Measurements from ENCODE around the gene P2RX6. TPM values are rescaled to one million over a fixed set of nuclear protein-coding genes. Genes with fewer than 3 reads are reported as not detected.
"Not testable (repeated sequence)": the region's sequence is repeated elsewhere in the genome, so short reads cannot be mapped to it uniquely, and the experiment has no call there.

P2RX6 gene
- total and polyA plus RNA-seq, 2 donors (not counting 3 experiments of a cell fraction or from before 2014, with no cell fraction given), result 0.06 TPM; not detected in 1

DNA sequence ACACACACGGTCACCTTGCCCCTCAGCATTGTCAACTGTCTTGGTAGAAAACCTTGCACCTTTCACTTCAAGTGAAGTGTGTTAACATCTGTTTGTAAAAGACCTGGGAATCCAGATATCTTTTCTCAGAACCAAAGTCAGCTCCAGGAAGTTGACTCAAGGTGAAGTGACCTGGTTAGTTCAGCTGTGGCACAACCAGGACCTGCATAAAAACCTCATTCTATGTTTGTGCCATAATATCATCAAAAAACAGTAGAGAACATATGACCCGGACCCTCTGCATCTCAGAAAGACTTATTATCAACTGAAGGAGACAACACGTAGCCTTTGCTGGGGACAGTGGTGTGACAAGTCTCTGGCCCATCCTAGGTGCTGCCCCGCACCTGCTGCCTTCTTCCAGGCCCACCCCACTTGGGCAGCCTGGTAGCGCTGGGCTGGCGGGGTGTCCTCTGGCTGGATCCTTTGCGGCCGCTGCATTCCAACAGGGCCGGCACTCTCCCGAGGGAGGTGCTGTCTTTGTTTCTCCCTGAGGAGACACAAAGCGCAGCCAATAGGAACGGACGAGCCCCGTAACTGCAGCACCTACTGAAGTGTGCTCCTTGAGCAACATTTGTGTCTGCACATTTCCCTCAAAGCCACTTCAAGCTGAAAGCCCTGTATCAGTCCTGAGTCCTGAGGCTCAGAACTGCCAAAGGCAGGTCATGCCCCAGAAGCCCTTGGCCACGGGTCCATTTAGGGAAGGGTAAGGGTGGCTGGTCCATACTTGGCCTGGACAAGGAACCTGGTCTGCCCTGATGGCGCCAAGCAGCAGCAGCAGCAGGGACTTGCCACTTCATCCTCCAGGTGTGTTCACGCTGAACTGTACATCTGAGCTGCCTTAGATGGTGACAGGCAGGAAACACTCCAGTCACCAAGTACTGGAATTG is 56.0 kb downstream of the P2RX6 start:
- H3K9me3 ChIP-seq (replicated peaks; ENCODE audit: control insufficient read depth, insufficient read depth, low read length), result no peaks in the 10 kb centered on the region
- POLR2A ChIA-PET, result no interaction called here
- BruUV-seq (replicated peaks), result no TSS peak
- H3K36me3 ChIP-seq (ENCODE audit: control insufficient read depth in 2 of 2, extremely low read depth in 1 of 2, insufficient read depth in 2 of 2, low read length in 2 of 2), result no peaks in the 10 kb centered on the region
- CTCF ChIA-PET, result interaction anchor here (1.2 to 1.3 kb wide), 2 partner anchors 24 to 31 kb away, joined by 3 read pairs; no protein-coding TSS in a partner anchor
- no peak overlapping the region for H3K27ac ChIP-seq (ENCODE audit: insufficient read depth, low read depth, low read length)
- intact Hi-C loops (cut with micrococcal nuclease), result no loop called here
- H3K9ac ChIP-seq (replicated peaks; ENCODE audit: extremely low read depth, insufficient read depth, low read length), result no peak overlapping the region
- FAIRE-seq, result no peak
- H3K4me3 ChIP-seq (replicated peaks in 1 of 3; ENCODE audit: insufficient read depth in 1 of 3, low read depth in 1 of 3, low read length in 3 of 3), result no peak overlapping the region
- no peak overlapping the region for H3K4me2 ChIP-seq (ENCODE audit: insufficient read depth, low read length)
- TF ChIP-seq MAX (IDR thresholded peaks at IDR 0.05; ENCODE audit: insufficient read depth, insufficient read length) (no peak), GATA2 (IDR thresholded peaks at IDR 0.05; ENCODE audit: insufficient read depth, insufficient read length, low read depth, low read length) (no peak), JUN (IDR thresholded peaks at IDR 0.05; ENCODE audit: borderline replicate concordance, insufficient read depth, insufficient read length, low read depth) (no peak), POLR2AphosphoS5 (IDR thresholded peaks at IDR 0.05; ENCODE audit: insufficient read depth, low read depth, low read length) (no peak), EZH2 (IDR thresholded peaks at IDR 0.05; ENCODE audit: borderline replicate concordance, low read depth, low read length, severe bottlenecking) (no peak), FOS (IDR thresholded peaks at IDR 0.05; ENCODE audit: borderline replicate concordance, insufficient read depth, low read length) (no peak), POLR2A (IDR thresholded peaks at IDR 0.05; ENCODE audit: low read depth, low read length) (no peak), MYC (IDR thresholded peaks at IDR 0.05; ENCODE audit: low read depth, low read length) (no peak)
- TF ChIP-seq, protein P1, sequence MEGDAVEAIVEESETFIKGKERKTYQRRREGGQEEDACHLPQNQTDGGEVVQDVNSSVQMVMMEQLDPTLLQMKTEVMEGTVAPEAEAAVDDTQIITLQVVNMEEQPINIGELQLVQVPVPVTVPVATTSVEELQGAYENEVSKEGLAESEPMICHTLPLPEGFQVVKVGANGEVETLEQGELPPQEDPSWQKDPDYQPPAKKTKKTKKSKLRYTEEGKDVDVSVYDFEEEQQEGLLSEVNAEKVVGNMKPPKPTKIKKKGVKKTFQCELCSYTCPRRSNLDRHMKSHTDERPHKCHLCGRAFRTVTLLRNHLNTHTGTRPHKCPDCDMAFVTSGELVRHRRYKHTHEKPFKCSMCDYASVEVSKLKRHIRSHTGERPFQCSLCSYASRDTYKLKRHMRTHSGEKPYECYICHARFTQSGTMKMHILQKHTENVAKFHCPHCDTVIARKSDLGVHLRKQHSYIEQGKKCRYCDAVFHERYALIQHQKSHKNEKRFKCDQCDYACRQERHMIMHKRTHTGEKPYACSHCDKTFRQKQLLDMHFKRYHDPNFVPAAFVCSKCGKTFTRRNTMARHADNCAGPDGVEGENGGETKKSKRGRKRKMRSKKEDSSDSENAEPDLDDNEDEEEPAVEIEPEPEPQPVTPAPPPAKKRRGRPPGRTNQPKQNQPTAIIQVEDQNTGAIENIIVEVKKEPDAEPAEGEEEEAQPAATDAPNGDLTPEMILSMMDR (IDR thresholded peaks at IDR 0.05; ENCODE audit: extremely low read depth in 1 of 2, insufficient read depth in 1 of 2, low read depth in 1 of 2, low read length in 2 of 2), result no peak
- H2AFZ ChIP-seq (ENCODE audit: low read depth, low read length), result no peak overlapping the region
- DNase-seq (ENCODE audit: low read depth, low spot score), result no peak
- peaks cover 2% of the 10 kb centered on the region for H4K20me1 ChIP-seq (replicated peaks; ENCODE audit: control insufficient read depth, extremely low read depth, insufficient read depth, low read length)
- no peaks in the 10 kb centered on the region for H3K9me1 ChIP-seq (replicated peaks; ENCODE audit: control insufficient read depth, extremely low read depth, insufficient read depth, low read length)
- H3K27me3 ChIP-seq (ENCODE audit: control insufficient read depth in 2 of 2, insufficient read depth in 2 of 2, low read length in 2 of 2), result no peaks in the 10 kb centered on the region
- dilution Hi-C loops (cut with MboI; ENCODE audit: extremely low pct_ligation_motif_present, low sequenced_read_pairs), result no loop called here
- H3K4me1 ChIP-seq (ENCODE audit: control insufficient read depth, extremely low read depth, insufficient read depth, low read length), result no peaks in the 10 kb centered on the region
- H3K79me2 ChIP-seq (ENCODE audit: control insufficient read depth, insufficient read depth, low read length), result no peaks in the 10 kb centered on the region

GRCh38 chr22:21071796-21072195 is 56.8 kb downstream of the P2RX6 start:
- H3K27me3 ChIP-seq (ENCODE audit: control insufficient read depth in 2 of 2, insufficient read depth in 2 of 2, low read length in 2 of 2); H3K27ac ChIP-seq (ENCODE audit: insufficient read depth, low read depth, low read length); BruUV-seq (replicated peaks); DNase-seq (ENCODE audit: low read depth, low spot score); FAIRE-seq; H4K20me1 ChIP-seq (replicated peaks; ENCODE audit: control insufficient read depth, extremely low read depth, insufficient read depth, low read length); H3K4me1 ChIP-seq (ENCODE audit: control insufficient read depth, extremely low read depth, insufficient read depth, low read length); H3K9ac ChIP-seq (replicated peaks; ENCODE audit: extremely low read depth, insufficient read depth, low read length); H3K4me2 ChIP-seq (ENCODE audit: insufficient read depth, low read length); H3K79me2 ChIP-seq (ENCODE audit: control insufficient read depth, insufficient read depth, low read length); intact Hi-C loops (cut with micrococcal nuclease); H3K9me1 ChIP-seq (replicated peaks; ENCODE audit: control insufficient read depth, extremely low read depth, insufficient read depth, low read length); H2AFZ ChIP-seq (ENCODE audit: low read depth, low read length); H3K4me3 ChIP-seq (replicated peaks in 1 of 3; ENCODE audit: insufficient read depth in 1 of 3, low read depth in 1 of 3, low read length in 3 of 3); H3K9me3 ChIP-seq (replicated peaks; ENCODE audit: control insufficient read depth, insufficient read depth, low read length); H3K36me3 ChIP-seq (ENCODE audit: control insufficient read depth in 2 of 2, extremely low read depth in 1 of 2, insufficient read depth in 2 of 2, low read length in 2 of 2); POLR2A ChIA-PET; dilution Hi-C loops (cut with MboI; ENCODE audit: extremely low pct_ligation_motif_present, low sequenced_read_pairs): not testable (repeated sequence)
- CTCF ChIA-PET, result interaction anchor here (1.2 to 1.3 kb wide), 2 partner anchors 25 to 30 kb away, joined by 3 read pairs; no protein-coding TSS in a partner anchor

All from endothelial cell of umbilical vein (primary cell).